MM.1S (cell line): Measurements from ENCODE around the gene HAND1.

Source experiments
- DNase-seq: peaks from one replicate; pipeline ENCODE4 v3.0.0-alpha.2; 2015
- H2AFZ ChIP-seq: fragments of 300-600 bp; sonication (generic); 2 replicates; pipeline ENCODE4 v1.6.0; 2016; ENCODE audit warnings: antibody characterized with exemption, low read length
- H3F3A ChIP-seq: fragments of 300-600 bp; sonication (generic); 2 replicates; pipeline ENCODE4 v1.6.1; 2016; ENCODE audit warnings: mild to moderate bottlenecking, antibody characterized with exemption, low read length, moderate library complexity, mixed read lengths; ENCODE audit not compliant: insufficient read depth
- H3K27ac ChIP-seq: fragments of 300-600 bp; sonication (generic); 2 replicates; pipeline ENCODE4 v1.5.1; 2016; ENCODE audit warnings: mild to moderate bottlenecking, low read length
- H3K27me3 ChIP-seq: fragments of 300-600 bp; sonication (generic); replicated peaks from 2 replicates; pipeline ENCODE4 v1.6.0; 2016; ENCODE audit warnings: low read length; ENCODE audit not compliant: insufficient read depth
- H3K36me3 ChIP-seq: fragments of 300-600 bp; sonication (generic); replicated peaks from 2 replicates; pipeline ENCODE4 v1.6.1; 2016; ENCODE audit warnings: mild to moderate bottlenecking, low read length, mixed read lengths; ENCODE audit not compliant: insufficient read depth
- H3K4me1 ChIP-seq: fragments of 300-600 bp; sonication (generic); 2 replicates; pipeline ENCODE4 v1.6.1; 2016; ENCODE audit warnings: low read length, mixed read lengths
- H3K4me2 ChIP-seq: fragments of 300-600 bp; sonication (generic); 2 replicates; pipeline ENCODE4 v1.6.0; 2016; ENCODE audit warnings: low read depth, low read length
- H3K4me3 ChIP-seq: fragments of 300-600 bp; sonication (generic); 2 replicates; pipeline ENCODE4 v1.5.1; 2016; ENCODE audit warnings: low read length, mixed read lengths
- H3K79me2 ChIP-seq: fragments of 300-600 bp; sonication (generic); 2 replicates; pipeline ENCODE4 v1.6.1; 2016; ENCODE audit warnings: mixed run types, low read length, mixed read lengths
- H3K9ac ChIP-seq: fragments of 300-600 bp; sonication (generic); 2 replicates; pipeline ENCODE4 v1.6.1; 2016; ENCODE audit warnings: low read length, mixed read lengths
- H3K9me2 ChIP-seq: fragments of 300-600 bp; sonication (generic); replicated peaks from 2 replicates; pipeline ENCODE4 v1.6.1; 2016; ENCODE audit warnings: mild to moderate bottlenecking, low read length, mixed read lengths; ENCODE audit not compliant: insufficient read depth
- H3K9me3 ChIP-seq: fragments of 300-600 bp; sonication (generic); replicated peaks from 2 replicates; pipeline ENCODE4 v1.6.1; 2016; ENCODE audit warnings: mild to moderate bottlenecking, low read length, mixed read lengths; ENCODE audit not compliant: insufficient read depth
- H4K20me1 ChIP-seq: fragments of 300-600 bp; sonication (generic); 2 replicates; pipeline ENCODE4 v1.6.1; 2016; ENCODE audit warnings: mild to moderate bottlenecking, low read length, moderate library complexity, mixed read lengths; ENCODE audit not compliant: insufficient read depth
- CTCF ChIP-seq: fragments of 300-600 bp; sonication (generic); IDR thresholded peaks from 2 replicates; pipeline ENCODE4 v1.5.1; 2016; ENCODE audit warnings: antibody characterized with exemption, low read length, mixed read lengths
- EZH2 ChIP-seq: fragments of 300-600 bp; sonication (generic); optimal IDR thresholded peaks from 2 replicates; pipeline ENCODE3; 2017; ENCODE audit warnings: low read depth, mild to moderate bottlenecking, antibody characterized with exemption, low read length, mixed read lengths
- EZH2phosphoT487 ChIP-seq: fragments of 300-600 bp; sonication (generic); IDR thresholded peaks from 2 replicates; pipeline ENCODE4 v1.6.1; 2018; ENCODE audit warnings: antibody characterized with exemption, low read length

Gene HAND1

DNA sequence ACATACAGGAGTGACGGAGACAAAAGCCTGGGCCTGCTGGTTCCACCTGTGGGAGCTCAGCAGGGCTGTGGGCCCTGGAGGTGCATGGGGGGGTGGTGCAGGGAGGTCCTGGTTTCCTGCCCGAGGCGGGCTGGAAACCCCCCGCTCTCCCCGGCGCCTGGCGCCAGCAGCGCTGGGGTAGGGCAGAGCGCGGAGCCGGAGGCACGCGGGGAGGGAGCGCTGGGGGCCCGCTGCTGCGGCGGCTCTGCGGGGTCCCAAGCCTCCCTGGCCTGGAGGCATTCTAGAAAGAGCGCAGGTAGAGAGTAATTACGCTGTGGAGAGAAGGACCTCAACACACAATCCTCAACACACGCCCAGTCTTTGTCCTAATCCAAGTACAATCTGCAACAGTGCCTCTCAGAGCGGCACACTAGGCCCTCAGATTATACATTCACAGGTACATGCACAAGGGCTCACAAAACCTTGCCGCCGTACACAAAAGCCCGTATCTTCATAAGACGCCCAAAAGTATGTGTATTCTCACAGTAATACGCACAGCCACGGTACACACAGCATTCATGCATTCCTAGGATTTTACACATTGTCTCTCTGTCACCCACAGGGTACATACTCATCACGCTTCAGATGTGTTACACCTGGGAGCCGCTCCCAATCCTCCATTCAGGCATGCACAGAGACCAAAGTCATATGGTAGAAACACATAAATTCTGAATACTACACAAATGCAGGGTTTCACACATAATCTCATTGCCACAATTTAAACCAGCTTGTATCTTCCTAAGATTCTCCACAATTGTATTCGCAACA, 2.1 kb upstream of the HAND1 start:
- Histone ChIP-seq H3K27ac (no peak overlapping the region), H3K9me2 (no peaks in the 10 kb centered on the region), H3K27me3 (peaks cover 79% of the 10 kb centered on the region), H3K4me2 (no peak overlapping the region), H3K4me3 (no peak overlapping the region), H3K9me3 (no peaks in the 10 kb centered on the region), H2AFZ (no peak overlapping the region), H4K20me1 (no peaks in the 10 kb centered on the region), H3F3A (no peaks in the 10 kb centered on the region), H3K79me2 (no peaks in the 10 kb centered on the region), H3K36me3 (no peaks in the 10 kb centered on the region), H3K4me1 (no peaks in the 10 kb centered on the region), H3K9ac (no peak overlapping the region)
- no peak for DNase-seq
- TF ChIP-seq CTCF (no peak), EZH2 (no peak), EZH2phosphoT487 (no peak)

GRCh38 chr5:154479160-154479943, 1.3 kb upstream of the HAND1 start:
- H3K9me3 ChIP-seq = no peaks in the 10 kb centered on the region
- no peaks in the 10 kb centered on the region for H3K4me1 ChIP-seq
- H3K27me3 ChIP-seq = peaks cover 87% of the 10 kb centered on the region
- no peak overlapping the region for H3K4me3 ChIP-seq
- H3F3A ChIP-seq = no peaks in the 10 kb centered on the region
- H3K27ac ChIP-seq = no peak overlapping the region
- H3K9ac ChIP-seq = no peak overlapping the region
- no peak for DNase-seq
- H3K4me2 ChIP-seq = no peak overlapping the region
- TF ChIP-seq CTCF = no peak
- no peak for TF ChIP-seq EZH2phosphoT487
- TF ChIP-seq EZH2 = no peak
- no peaks in the 10 kb centered on the region for H3K79me2 ChIP-seq
- no peaks in the 10 kb centered on the region for H3K9me2 ChIP-seq
- H4K20me1 ChIP-seq = no peaks in the 10 kb centered on the region
- no peak overlapping the region for H2AFZ ChIP-seq
- H3K36me3 ChIP-seq = no peaks in the 10 kb centered on the region

- Histone ChIP-seq H3K27ac (no peak overlapping the region), H3K9me3 (no peaks in the 10 kb centered on the region), H3K4me3 (no peak overlapping the region), H2AFZ (no peak overlapping the region), H4K20me1 (no peaks in the 10 kb centered on the region), H3K4me1 (no peaks in the 10 kb centered on the region), H3K79me2 (no peaks in the 10 kb centered on the region), H3K9ac (no peak overlapping the region), H3K27me3 (peaks cover 88% of the 10 kb centered on the region), H3K9me2 (no peaks in the 10 kb centered on the region), H3F3A (no peaks in the 10 kb centered on the region), H3K4me2 (no peak overlapping the region), H3K36me3 (no peaks in the 10 kb centered on the region)
- no peak for DNase-seq
- TF ChIP-seq CTCF (no peak), EZH2 (no peak), EZH2phosphoT487 (no peak)
Observed at GRCh38 chr5:154478752-154479159, 729 bp upstream of the HAND1 start.
